Nucleus accumbens (tissue), 56 donors: ENCODE measurements around the gene TALDO1.

Experiments
- DNase-seq, 56 donors: peaks; one replicate each; lab custom pipeline; 2025; lab: John Stamatoyannopoulos, UW

TALDO1 gene

DNA sequence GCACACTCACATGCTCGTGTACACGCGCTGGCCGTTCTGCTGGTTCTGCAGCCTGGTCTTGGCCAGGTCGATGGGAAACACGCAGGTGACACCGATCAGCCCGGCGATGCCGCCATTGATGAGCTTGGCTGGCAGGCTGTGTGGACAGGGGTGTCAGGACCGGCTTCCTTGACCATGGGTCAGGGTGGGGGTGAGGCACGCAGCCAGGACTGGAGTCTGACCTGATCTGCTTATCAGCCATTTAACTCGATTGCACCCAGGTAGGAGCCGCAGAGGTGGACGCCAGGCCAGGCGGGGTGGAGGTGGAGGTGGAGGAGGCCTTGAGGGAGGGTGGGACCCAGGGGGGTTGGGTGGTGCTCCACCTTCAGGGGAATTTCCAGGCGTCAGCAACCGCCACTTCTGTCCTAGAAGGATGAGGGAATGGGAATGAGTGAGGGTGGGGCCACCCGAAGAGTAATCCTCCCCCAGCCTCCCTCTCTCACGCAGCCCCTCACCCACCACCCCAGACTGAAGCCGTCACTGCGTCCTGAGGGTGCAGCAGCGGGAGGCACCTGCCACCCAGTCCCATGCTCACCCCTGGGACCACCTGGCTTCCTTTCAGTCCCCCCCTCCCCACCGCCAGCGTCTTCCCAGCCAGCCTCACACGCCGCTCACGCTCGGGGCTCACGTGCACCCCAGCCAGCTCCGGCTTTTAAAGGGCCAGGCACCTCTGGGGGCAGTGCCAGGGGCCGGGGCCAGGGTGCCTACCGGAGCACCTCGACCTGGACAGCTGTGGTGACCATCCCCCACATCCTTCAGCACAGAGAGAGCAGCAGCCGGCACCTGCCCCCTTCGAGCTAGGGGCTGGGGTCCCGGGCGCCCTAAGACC lies 47.7 kb downstream of the TALDO1 start:
- peak in 19 of 56 donors; percentile 7 to 65 (median 38) for DNase-seq

DNA sequence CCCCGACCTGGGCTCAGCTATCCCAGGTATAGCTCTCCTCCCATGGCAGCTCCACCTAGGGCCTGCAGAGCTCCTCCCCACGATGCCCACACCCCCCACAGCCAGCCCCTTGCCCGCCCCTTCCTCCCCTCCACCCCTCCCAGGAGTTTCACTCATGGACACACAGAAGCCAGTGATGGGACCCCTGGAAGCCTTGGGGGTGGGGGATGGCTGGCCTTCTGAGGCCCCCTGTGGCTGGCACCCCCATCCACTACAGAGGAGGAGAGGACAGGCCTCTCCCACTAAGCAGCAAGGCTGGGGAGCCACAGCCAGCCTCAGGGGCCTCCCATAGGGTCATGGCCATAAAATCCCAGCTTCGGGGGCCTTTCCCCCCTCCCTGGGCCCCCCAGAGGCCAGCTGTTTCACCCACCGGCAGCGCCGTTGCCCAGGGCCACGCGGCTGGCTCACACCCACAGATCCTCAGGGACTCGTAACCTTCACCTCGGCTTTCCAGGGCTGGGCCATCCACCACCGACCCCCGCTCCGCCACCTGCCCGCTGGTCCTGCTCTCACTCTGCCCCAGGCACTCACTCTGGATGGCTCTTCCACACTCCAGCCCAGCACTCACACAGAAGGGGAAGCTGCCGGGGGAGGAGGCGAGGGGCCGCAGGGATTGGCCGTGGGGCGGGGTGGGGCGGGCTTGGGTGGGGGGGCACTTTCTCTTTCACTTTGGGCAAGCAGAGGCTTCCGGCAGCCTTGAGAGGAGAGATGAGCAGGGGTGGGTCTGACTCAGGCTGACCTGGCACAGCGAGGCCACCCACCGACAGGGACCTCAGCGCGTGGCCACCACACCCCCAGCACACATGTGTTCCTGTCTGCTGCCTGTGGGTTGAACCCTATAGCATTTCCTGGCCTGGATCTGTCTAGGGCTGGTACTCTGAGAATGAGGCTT lies 48.6 kb downstream of the TALDO1 start:
- DNase-seq = peak in 41 of 56 donors; percentile 16 to 68 (median 40)

DNA sequence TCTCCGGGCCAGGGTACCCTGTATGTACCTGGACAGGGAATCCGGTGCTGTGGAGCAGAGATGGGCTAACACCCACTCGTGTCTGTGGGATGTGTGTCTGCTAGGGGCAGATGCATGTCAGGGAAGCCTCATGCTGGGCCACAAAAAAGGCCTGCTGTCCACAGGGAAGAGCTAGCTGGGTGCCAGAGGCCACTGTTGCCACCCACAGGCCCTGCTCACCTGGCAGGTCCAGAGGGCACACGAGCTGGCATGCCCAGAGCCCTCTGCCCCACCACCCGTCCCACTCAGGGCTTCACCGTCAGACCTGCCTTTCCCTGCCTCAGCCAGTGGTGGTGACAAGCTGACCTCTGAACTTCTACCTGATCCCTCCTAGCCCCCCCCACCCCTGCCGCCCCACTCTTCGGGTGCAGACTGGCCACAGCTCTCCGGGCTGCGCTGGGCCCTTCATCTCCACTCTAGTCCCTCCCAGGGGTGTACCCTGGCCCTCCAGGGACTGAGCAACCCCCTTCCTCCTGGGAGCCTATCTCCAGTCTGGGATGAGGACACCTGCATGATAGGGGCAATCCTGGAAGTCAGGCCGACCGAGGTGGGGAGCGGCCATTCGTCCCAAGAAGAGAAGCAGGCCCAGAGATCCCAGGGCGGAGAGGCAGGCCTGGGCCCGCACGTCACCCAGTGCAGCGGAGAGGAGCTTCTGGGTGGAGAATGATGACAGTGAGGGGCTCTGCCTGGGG lies 49.5 kb downstream of the TALDO1 start:
- no peak for DNase-seq

DNA sequence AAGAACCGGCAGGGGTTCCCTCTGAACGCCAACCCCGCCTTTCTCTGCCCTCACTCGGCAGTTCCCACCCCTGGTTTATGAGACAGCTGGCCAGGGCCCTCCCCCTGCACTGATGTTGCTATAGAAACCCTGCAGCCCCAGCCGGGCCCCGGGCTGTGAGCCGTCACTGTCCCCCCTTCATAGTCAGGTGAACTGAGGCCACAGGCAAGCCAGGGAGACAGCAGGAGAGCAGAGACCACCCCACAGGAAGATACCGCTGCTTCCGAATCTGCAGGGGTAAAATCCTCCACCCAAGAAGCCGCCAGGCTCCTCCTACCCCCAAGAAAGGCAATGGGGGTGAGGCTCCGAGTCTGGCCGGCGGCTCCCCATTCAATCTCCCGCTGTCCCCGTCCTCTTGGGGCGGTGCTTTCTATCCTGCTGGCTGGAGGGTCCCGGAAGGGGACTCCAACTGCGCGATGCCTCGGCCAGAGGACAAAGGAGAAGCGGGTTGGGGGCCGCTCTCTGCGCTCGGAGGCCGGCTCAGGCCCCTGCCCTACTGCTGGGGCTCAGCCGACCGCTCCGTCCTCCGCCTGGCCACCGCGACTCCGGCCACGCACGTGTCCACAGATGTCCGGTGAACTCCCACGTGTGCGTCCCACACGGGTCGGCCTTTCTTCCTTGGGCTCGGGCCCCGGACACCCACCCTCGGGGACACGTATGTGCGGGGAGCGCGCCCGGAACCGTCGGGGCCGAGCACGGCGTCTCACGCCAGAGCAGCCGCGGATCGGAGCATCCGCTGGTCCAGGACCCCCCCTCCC lies 50.2 kb downstream of the TALDO1 start:
- peak in 49 of 56 donors; percentile 35 to 86 (median 71) for DNase-seq

DNA sequence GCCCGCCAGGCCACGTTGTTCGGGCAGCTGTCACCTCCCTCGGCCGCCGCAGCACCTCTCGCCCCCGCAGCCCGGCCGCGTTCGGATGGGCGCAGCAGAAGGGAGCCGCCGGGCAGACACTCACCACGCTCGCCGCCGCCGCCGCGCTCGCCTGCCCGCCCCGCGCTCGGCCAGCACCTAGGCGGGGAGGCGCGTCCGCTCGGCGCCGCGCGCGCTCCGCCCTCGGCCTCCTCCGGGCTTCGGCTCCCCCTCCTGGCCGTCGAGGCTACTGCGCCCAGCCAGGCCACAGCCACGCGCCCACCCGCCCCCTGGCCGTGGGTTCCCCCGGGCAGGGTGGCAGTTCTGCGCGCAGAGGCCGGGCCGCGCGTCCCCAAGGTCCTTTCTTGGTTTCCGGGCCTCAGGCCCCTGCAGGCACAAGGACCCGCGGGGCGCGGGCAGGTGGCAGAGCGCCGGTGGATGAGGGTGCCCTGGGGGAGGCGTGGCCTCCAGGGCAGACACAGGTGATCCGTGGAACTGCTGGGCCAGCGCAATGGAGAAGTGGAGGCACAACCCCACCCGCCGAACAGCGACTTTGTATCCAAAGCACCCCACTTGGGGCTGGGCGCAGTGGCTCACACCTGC lies 50.9 kb downstream of the TALDO1 start, which contains the start of gene SLC25A22:
Gene SLC25A22, minus strand, starts transcription at position 189 of the 621 bp plus-strand sequence. CDS start 3,275 bp downstream, outside the sequence.
- DNase-seq = peak in 44 of 56 donors; percentile 29 to 86 (median 71)

DNA sequence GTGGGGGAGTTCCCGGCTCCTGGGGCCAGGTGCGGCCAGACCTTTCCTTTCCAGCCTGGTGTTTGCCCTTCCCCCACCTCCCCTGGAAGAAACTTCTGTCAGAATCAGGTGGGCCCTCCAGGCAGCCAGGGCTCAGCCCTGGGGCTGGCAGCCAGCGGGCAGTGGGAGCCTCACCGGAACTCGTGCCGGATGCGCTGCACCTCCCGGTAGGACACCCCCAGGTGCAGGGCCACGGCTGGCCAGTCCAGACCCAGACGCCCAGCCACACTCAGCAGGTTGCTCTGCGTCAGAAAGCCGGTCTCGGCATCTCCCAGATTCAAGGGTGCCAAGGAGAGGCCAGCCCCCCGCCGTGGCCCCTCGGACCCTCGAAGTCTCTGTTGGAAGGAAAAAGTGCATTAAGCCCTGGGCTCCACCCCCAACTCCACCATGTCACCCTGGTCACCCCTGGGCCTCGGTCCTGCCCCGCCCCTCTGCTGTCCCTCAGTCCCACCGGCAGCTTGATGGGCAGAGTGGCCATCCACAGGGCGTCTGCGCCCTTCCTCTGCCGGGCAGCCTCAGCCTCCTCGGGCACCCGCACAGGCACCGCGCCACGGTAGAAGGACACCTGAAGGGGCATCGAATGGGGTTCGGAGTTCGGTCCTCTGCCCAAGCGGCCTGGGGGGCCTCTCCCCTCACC lies 52.5 kb downstream of the TALDO1 start:
- no peak for DNase-seq

DNA sequence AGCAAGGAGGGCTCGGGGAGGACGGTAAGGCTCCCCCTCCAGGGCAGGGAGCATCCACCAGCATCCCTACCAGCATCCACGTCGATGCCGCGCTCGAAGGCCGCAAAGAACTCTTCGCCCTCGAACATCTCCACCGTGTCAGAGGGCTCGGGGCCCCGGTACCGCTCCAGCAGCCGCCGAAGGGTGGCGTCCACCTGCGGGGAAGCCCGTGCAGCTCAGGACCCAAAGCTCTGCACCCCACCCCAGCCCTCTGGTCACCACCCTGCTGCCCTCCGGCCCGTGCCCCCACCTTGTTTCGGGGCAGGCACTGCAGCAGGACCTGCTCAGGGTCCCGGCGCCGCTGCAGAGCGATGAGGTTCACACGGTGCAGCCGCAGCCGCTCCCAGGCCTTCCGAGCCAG lies 53.2 kb downstream of the TALDO1 start:
- no peak for DNase-seq

DNA sequence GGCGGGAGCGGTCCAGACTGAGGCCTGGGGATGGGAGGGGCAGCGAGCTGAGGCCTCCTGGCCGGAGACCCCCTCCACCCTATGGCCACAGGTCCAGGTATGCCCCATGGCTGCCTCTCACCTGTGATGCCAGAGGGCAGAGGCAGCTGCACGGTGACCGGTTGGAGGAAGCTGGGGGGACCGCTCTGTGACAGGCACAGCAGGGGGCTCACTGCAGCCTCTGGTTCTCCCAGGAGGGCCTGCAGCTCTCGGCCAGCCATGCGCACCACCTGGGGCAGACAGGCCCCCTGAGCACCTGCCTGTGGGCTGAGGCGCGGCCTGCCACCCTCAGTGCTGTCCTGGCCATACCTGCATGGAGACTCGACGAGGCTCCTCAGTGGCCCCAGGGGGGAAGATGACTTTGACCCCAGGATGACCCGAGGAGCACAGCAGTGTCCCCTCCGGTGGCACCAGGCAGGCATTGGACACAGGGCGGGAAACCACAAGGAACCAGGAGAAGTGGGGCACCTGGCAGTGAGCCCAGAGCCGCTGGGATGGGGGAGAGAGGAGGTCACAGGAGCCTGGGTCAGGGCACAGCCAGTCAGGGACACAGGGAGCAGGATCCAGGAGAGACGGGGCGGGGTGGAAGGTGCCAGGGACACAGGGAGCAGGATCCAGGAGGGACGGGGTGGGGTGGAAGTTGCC lies 54.0 kb downstream of the TALDO1 start:
- no peak for DNase-seq

DNA sequence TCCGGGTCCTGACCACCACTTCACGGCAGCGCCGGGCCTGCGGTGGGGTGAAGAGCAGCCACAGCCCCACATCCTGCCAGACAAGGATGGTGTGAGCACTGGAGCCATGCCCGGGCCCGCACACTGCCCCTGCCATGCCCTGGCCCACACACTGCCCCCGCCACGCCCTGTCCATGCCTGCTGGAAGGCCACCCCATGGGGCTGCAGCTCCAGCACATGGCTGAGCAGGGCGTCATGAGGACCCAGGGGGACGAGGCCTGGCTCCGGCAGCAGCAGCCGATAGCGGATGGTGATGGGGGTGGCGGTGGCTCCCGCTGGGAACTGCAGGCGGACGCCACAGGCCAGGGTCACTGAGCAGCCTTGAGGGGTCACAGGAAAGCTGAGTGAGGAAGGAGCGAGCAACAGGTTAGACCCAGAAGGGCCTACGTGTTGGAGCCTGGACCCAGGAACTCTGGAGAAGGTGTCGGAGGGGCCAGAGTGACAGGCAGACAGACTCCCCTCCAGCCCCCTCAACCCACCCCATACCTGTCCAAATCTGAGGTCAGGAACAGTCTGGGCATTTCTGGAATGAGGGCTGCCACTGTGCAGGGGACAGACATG lies 54.9 kb downstream of the TALDO1 start:
- no peak for DNase-seq

DNA sequence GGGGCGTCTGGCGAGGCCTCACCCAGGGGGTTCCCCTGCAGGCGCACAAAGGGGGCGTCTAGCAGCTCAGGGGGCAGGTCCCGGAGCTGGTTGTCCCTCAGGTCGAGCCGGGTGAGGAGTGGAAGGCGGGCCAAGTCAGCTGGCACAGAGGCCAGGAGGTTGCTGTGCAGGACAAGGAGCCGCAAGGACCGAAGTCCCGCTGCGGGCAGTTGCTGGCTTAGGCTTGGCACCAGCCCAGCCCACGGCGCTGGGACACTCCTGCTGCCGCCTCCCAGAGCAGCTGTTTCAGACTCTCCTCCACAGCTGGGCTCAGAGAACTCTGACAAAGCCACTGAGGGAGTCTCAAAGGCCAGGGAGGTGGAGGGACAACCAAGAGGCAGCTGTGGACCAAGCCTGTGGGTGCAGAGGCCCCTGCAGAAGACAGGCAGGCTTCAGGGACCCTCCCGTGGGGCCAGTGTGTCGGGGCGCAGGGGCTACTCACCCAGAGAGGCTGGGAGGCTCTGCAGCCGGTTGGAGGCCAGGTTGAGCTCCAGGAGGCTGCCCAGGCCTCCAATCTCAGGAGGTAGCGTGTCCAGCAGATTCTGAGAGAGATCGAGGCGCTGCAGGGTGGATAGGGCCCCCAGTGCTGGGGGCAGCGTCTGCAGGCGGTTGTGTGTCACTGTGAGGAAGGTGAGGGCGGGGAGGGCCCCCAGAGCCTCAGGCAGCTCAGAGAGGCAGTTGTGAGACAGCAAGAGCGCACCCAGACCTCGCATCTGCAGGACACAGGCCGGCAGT lies 55.6 kb downstream of the TALDO1 start:
- no peak for DNase-seq

DNA sequence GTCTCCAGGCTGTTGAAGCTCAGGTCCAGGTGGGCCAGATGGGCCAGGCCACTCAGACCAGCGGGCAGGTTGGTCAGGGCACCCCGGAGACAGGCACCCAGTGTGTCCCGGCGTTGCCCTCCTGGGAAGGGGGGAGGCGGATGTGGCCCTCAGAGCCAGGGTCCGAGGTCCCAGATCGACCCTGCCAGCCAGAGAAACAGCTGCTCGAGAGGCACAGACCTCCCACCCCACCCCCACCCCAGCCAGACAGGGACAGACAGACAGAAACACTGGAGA lies 56.1 kb downstream of the TALDO1 start:
- DNase-seq = no peak

DNA sequence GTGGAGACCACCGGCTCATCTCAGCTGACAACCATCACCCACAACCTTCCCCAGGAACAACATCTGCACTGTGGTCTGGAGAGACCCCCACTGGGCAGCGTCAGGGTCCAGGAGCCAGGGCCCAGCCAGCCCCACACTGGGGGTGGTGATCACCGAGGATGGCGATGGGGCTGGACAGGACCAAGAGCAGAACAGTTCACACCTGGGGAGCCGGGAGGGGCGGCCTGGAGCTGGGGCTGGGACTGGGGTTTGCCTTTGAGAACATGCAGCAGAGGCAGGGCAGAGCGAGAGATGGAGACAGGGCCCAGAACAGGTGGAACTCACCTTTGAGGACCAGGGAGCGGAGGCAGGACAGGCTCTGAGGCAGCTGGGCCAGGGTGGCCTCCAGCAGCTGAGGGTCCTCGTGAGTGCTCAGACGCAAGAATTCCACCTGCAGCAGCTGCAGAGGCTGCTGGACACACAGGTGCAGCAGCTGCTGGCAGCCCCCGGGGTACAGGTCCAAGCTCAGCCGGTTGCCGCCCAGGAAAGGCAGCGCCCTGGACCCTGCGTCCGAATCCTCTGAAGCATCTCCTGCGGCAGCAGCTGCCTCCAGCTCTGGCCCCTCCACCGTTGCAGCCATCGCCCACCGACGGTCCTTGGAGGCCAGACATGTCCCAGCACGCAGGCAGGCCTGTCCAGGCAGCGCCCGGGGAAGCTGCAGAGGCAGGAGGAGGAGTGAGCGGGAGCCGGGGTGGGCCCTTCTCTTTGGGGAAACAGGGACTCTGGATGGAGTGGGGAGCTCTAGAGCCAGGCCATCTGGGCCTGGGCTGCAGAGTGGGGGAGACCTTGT lies 56.7 kb downstream of the TALDO1 start:
- DNase-seq = no peak

DNA sequence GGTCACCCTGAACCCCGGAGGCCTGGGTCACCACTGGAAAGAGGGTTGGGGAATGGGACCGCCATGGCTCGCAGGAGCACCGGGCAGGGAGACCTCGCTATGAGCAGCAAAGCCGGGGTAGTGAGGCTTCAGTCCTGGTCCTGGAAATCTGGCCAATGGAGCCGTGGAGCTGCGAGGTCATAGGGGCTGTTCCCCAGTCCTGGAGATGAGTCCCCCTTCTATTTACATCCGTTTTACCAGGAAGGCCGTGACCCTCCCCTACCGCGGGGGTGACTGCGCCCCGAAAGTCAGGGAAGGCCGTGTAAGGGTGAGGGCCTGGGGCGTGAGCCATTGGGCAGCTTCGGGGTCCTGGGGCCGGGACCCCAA lies 57.3 kb downstream of the TALDO1 start:
- DNase-seq = no peak

DNA sequence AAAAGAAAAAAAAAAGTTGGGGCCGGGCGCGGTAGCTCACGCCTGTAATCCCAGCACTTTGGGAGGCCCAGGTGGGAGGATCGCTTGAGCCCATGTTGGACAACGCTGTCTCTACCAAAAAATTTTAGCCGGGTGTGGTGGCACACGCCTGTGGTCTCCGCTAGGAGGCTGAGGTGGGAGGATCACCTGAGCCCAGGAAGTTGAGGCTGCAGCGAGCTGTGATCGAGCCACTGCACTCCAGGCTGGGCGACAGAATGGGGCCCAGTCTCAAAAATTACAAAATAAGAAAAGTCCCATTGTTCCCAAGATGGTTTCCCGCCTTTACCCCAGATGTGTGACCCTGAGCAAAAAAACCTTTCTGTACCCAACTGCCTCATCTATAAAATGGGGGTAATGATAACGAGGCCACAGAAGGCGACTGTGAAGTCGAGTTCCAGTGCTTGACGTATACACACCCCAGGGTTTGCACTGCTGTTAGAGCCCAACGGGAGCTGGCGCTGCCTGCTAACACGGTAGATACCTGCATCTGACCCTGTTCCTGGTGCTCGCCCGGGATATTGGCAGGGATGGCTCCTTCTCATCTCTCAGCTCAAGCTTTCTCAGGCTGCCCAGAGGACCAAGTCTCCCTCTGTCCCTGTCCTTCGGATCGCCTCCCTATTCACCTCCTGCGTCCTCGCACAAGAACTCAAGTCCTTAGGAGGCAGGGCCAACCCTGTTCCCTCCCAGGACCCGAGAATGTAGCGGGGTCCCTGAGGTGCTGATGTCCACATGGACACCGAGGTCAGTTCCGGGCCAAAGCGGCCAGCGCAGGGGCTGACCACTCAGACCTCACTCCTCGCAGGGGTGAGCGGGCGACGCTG lies 61.4 kb downstream of the TALDO1 start:
- peak in 1 of 56 donors; percentile 81 for DNase-seq
